Fibroblast of lung (primary cell): ENCODE results near the gene SLC31A1.

Source experiments
- EZH2 ChIP-seq: IDR thresholded peaks from 2 replicates; pipeline ENCODE4 v1.5.1; 2012; ENCODE audit warnings: low read length, control low read depth, mild to moderate bottlenecking; ENCODE audit errors: missing control alignments
- TF ChIP-seq, protein P1 (sequence below), 2 donors: IDR thresholded peaks in 1 of 2; conservative IDR thresholded peaks in 1 of 2; 1 replicate in 1 of 2; 2 replicates in 1 of 2; pipeline ENCODE4 v1.5.1; 2011 to 2012; ENCODE audit warnings: low read length in 2 of 2, control low read depth in 1 of 2, inconsistent platforms in 1 of 2, low read depth in 1 of 2, mild to moderate bottlenecking in 1 of 2

DNA sequence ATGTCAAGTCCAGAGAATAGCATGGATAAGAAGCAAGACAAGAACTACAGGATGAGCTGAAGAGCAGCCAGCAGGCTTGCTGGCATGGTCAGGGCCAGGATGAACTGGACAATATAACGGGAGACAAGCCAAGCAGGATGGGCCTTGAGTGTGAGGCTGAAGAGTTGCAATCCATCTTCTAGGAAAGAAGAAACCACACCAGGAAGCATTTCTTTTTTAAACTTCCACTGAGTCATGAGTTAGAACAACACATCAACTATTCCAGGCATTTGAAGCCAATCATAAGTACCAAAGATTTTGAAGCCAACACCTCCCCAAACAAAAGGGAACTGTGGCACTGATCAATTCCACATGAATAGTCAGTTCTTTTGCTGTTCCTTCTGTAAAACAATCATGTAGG lies 43.3 kb upstream of the SLC31A1 start:
- TF ChIP-seq, protein P1, sequence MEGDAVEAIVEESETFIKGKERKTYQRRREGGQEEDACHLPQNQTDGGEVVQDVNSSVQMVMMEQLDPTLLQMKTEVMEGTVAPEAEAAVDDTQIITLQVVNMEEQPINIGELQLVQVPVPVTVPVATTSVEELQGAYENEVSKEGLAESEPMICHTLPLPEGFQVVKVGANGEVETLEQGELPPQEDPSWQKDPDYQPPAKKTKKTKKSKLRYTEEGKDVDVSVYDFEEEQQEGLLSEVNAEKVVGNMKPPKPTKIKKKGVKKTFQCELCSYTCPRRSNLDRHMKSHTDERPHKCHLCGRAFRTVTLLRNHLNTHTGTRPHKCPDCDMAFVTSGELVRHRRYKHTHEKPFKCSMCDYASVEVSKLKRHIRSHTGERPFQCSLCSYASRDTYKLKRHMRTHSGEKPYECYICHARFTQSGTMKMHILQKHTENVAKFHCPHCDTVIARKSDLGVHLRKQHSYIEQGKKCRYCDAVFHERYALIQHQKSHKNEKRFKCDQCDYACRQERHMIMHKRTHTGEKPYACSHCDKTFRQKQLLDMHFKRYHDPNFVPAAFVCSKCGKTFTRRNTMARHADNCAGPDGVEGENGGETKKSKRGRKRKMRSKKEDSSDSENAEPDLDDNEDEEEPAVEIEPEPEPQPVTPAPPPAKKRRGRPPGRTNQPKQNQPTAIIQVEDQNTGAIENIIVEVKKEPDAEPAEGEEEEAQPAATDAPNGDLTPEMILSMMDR (conservative IDR thresholded peaks at IDR 0.05 in 1 of 2, IDR thresholded peaks at IDR 0.05 in 1 of 2; ENCODE audit: low read depth in 1 of 2, low read length in 2 of 2): no peak
- no peak for TF ChIP-seq EZH2
